Activated gamma-delta T cell treated with anti-CD3 and anti-CD28 coated beads, Interleukin-2, amount 50 U/mL, for 16 hours (primary cell): ENCODE results near the gene PPP1CA.
"Not testable (repeated sequence)": the region's sequence is repeated elsewhere in the genome, so short reads cannot be mapped to it uniquely, and the experiment has no call there.

ENCODE experiments used
- DNase-seq: peaks from one replicate; pipeline ENCODE4 v3.0.0-alpha.2; 2020; ENCODE audit warnings: low read depth

PPP1CA gene

GRCh38 chr11:67402192-67402839, 658 bp upstream of the PPP1CA start:
- DNase-seq: not testable (repeated sequence)

- DNase-seq: no peak
Observed at GRCh38 chr11:67400942-67401494, 640 bp downstream of the PPP1CA start.

DNA sequence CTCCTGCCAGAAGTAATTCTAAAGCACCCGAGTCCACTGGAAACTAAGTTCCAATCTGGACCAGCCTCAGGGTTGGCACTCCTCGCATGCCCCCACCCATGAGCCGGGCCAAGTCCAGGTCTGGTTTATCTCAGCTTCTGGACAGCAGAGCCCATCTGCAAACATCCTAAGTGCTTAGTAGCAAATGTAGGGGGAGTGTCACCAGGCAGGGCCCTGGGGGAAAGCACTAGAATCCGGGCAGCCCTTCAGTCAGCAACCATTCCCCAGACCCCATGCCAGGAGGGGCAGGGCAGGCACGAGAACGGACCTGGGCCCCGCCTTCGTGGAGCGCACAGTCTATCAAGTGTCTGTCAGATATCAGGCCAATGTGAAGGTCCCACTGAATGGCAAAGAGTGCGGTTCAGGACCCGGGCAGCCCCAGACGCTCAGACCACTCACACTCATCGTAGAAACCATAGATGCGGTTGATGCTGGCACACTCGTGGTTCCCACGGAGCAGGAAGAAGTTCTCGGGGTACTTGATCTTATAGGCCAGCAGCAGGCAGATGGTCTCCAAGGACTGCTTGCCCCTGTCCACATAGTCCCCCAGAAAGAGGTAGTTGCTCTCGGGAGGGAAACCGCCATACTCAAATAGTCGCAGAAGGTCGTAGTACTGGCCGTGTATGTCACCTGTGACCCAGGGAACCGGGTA, 1.3 kb downstream of the PPP1CA start:
- DNase-seq: no peak

DNA sequence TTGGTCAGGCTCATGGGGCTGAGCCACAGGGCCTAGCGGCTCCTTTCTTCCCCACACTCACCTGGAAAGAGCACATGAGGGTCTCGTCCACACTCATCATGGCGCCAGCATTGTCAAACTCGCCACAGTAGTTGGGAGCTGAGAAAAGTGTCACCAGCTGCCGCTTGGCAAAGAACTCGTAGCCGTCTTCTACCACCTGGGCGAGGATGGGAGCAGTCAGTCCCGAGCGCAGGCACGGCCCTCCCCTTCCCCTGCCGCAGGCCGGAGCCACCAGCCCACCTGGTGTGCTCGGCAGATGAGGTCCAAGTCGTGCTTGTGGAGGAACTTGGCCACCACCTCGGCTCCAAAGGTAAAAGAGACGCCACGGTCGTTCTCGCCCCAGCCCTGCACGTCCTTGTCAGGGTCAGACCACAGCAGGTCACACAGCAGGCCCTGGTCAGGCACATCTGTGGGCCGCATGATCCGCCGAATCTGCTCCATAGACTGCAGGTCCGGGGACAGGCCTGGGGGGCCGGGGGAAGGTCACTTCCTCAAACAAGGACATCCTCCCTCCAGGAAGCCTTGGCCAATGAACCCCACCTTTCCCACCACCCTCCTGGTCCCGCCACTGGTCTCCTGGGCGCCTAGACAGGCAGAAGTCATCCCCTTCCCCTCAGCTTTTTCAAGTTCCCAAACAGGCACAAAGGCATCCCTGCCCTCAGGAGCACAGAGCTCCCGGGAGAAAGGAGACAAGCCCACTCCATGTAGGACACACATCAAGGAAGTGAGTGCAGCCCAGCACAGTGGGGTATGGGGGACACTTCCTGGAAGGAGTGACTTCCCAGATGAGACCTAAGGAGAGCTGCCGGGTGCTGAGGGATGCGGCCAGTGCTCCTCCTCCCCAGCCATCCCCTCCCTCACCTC, 2.7 kb downstream of the PPP1CA start:
- DNase-seq: no peak

DNA sequence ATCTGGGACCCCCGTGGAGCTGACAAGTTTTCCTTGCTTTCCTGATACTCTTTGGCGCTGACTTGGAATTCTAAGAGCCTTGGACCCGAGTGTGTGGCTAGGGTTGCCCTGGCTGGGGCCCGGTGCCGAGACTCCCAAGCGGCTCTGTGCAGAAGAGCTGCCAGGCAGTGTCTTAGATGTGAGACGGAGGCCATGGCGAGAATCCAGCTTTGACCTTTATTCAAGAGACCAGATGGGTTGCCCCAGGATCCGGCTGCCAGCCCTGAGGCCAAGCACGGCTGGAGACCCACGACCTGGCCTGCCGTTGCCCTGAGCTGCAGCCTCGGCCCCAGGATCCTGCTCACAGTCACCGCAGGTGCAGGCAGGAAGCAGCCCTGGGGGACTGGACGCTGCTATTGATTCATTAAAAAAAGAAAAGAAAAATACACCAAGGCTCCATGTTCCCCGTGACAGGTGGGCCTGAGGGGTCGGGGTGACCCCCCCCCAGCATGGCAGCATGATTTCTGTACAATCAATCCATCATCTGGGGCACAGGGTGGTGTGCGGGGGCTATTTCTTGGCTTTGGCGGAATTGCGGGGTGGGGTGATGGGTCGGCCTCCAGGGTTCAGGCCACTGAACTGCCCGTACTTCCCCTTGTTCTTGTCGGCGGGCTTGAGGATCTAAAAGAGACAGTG, 3.5 kb downstream of the PPP1CA start:
- DNase-seq: no peak

DNA sequence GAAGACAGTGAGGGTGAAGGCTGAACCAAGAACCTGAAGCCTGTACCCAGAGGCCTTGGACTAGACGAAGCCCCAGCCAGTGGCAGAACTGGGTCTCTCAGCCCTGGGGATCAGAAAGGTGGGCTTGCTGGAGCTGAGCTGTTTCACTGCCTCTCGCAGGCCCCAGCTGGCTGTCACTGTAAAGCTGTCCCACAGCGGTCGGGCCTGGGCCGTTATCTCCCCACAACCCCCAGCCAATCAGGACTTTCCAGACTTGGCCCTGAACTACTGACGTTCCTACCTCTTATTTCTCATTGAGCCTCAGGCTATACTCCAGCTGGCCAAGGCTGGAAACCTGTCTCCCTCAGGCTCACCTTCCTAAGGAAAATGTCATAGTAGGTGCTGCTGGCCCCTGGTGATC, 4.1 kb downstream of the PPP1CA start:
- DNase-seq: no peak

- DNase-seq: no peak
Observed at GRCh38 chr11:67396587-67397389, 4.9 kb downstream of the PPP1CA start.

- no peak for DNase-seq
Observed at GRCh38 chr11:67396259-67396581, 5.4 kb downstream of the PPP1CA start.

GRCh38 chr11:67395555-67396258, 6.0 kb downstream of the PPP1CA start:
- DNase-seq: no peak

DNA sequence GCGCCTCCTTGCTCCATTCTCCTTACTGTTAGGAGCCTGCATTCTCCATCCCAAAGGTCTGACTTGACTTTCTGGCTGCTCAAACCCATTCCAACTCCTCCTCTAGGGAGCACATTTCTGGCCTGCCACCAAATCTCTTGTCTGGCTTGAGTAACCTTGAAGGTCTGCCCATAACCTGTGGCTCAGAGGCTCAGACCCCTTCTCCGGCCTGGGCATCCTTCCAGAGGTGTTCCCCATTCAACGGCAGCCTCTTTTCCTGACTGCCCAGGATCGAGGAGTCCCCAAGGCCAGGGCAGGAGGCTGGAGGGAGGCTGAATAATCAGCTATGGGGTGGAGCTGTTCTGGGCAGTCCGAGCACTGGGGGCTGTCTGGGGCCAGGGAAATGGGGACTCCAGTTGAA, 7.7 kb downstream of the PPP1CA start:
- DNase-seq: no peak

DNA sequence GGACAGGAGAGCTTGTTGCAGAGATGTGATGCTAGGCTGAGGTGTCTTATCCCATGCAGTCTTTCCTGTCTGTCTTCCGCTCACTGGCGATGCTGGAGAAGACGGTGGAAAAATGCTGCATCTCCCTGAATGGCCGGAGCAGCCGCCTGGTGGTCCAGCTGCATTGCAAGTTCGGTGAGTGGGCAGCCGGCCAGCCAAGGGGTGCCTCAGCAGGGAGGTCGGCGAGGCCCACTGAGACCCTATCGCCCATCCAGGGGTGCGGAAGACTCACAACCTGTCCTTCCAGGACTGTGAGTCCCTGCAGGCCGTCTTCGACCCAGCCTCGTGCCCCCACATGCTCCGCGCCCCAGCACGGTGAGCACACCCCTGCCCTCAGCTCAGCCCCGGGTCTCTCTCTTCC, 8.2 kb downstream of the PPP1CA start:
- no peak for DNase-seq

- DNase-seq: no peak
Observed at GRCh38 chr11:67392183-67392715, 9.4 kb downstream of the PPP1CA start.

- DNase-seq: peak; percentile 89
Observed at GRCh38 chr11:67391304-67392182, 10.1 kb downstream of the PPP1CA start, which contains the start of gene RAD9A. TSS of gene RAD9A (plus strand) at chr11:67391986. CDS start at chr11:67392045, 59 bp downstream.

- no peak for DNase-seq
Observed at GRCh38 chr11:67390947-67391303, 10.7 kb downstream of the PPP1CA start.

- DNase-seq: peak; percentile 51
Observed at GRCh38 chr11:67389477-67389876, 12.2 kb downstream of the PPP1CA start.

- no peak for DNase-seq
Observed at GRCh38 chr11:67387518-67387917, 14.1 kb downstream of the PPP1CA start.

DNA sequence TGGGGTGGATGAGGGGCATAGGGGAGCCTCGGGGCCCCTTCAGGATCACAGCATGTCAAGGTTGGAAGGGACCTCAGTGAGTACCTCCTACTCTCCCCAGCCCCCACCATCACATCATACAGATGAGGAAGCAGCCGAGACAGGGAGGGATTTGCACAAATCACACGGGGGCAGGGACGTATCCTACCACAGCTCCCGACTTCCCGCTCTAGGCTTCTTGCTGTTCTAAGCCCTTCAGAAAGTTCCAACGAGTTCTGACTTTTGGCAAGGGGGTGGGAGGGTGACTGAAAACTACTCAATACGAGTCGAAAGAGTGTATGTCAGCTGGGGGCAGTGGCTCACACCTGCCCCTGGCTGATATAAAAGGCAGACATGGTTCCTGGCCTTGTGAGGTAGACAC, 14.6 kb downstream of the PPP1CA start:
- DNase-seq: no peak

GRCh38 chr11:67384851-67385366, 16.7 kb downstream of the PPP1CA start:
- DNase-seq: no peak
